ENCODE results near the gene UBE2E2.

UBE2E2 gene

DNA sequence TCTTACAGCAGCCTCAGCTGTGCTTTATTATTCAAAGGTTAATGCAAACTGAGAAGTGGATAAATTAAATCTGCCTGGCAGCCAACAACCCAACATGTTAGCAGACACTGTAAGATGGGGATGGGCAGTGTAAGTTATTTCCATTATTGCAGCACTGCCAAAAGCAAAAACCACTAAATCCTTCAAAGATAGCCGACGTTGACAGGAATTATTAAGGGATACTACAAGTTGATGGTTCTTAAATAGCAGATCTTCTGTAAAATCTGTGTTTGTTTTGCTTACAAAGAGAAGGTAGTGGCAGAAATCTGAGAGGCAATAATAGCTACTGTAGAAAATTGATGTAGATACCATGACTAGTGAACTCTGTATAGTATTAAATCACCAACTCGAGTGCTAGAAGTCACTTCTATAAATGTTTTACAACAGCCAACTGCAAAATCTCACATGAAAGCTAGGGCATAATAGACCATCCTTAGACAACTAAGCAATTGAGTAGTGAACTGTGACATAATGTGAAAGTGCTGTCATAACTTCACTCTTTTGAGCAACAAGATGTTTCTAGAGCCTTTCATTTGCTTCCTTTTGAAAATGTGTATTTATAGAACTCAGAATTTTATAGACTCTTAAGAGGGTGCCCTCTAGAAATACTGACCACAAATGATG, 278.6 kb downstream of the UBE2E2 start:
- H3K27me3 Mint-ChIP-seq, result no peaks in the 10 kb centered on the region
- no peaks in the 10 kb centered on the region for H3K4me1 Mint-ChIP-seq
- no peak overlapping the region for H3K27ac Mint-ChIP-seq
- peaks cover 49% of the 10 kb centered on the region for H3K36me3 Mint-ChIP-seq
- ATAC-seq, result no peak
- H3K9me3 Mint-ChIP-seq, result peaks cover 15% of the 10 kb centered on the region
- H3K4me3 Mint-ChIP-seq, result no peak overlapping the region

DNA sequence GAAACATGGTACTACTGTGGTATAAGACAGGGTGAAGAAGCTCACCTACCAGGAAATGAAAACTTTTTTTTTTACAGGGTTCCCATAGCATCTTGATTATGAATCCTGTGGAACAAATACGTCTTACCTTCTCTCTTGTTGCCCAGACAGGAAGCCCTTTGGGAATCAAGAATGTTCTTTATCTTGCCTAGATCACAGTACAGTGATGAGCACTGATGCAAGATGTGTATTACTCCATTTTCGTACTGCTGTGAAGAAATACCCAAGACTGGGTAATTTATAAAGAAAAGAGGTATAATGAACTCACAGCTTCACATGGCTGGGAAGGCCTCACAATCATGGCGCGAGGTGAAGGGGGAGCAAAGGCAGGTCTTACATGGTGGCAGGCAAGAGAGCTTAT, 281.3 kb downstream of the UBE2E2 start:
- no peaks in the 10 kb centered on the region for H3K27me3 Mint-ChIP-seq
- peaks cover 9% of the 10 kb centered on the region for H3K9me3 Mint-ChIP-seq
- peaks cover 38% of the 10 kb centered on the region for H3K36me3 Mint-ChIP-seq
- no peak overlapping the region for H3K27ac Mint-ChIP-seq
- H3K4me3 Mint-ChIP-seq, result no peak overlapping the region
- ATAC-seq, result no peak
- H3K4me1 Mint-ChIP-seq, result peaks cover 8% of the 10 kb centered on the region

DNA sequence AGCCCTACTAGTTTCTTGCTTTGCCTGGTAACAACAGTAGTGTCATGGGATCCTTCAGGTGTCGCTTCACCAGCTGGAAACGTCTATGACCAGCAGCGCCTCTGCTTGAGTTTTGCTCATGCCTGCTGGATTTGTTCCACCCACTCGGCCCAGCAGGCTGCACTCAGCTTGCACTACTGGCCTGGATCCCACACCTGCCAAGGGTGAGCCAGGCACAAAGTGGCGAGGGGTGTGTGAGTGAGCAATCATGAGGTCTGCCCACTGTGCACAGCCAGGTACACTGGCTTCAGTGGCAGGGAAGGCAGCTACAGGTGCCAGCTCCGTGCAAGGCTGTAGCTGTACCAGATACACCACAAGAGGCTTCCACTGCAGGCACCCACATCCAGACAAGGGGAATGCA, 282.8 kb downstream of the UBE2E2 start:
- H3K27me3 Mint-ChIP-seq, result no peaks in the 10 kb centered on the region
- H3K4me1 Mint-ChIP-seq, result peaks cover 12% of the 10 kb centered on the region
- no peak for ATAC-seq
- peaks cover 34% of the 10 kb centered on the region for H3K36me3 Mint-ChIP-seq
- no peak overlapping the region for H3K4me3 Mint-ChIP-seq
- H3K9me3 Mint-ChIP-seq, result peaks cover 9% of the 10 kb centered on the region
- H3K27ac Mint-ChIP-seq, result no peak overlapping the region

DNA sequence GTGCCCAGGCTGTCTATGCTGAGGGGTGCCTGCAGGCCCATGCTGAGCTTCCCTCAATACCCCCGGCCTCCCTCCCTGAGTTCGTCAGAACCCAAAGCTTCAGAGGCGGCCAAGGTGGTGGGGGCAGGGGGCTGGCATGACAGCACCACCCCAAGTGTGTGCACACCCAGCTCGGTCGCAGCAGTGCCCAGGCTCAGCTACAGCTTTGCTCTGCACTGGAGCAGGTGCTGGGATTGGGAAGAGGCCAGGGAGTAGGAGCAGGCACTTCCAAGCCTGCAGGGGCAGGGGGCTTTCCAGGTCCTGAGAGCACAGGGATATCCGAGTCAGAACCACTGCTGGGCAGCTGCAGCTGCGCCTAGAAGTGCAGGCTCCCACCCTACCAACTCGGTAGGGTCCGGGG, 283.9 kb downstream of the UBE2E2 start:
- Mint-ChIP-seq H3K9me3 (peaks cover 9% of the 10 kb centered on the region), H3K4me1 (peaks cover 22% of the 10 kb centered on the region), H3K27me3 (no peaks in the 10 kb centered on the region), H3K27ac (no peak overlapping the region), H3K36me3 (peaks cover 34% of the 10 kb centered on the region), H3K4me3 (no peak overlapping the region)
- ATAC-seq, result no peak

DNA sequence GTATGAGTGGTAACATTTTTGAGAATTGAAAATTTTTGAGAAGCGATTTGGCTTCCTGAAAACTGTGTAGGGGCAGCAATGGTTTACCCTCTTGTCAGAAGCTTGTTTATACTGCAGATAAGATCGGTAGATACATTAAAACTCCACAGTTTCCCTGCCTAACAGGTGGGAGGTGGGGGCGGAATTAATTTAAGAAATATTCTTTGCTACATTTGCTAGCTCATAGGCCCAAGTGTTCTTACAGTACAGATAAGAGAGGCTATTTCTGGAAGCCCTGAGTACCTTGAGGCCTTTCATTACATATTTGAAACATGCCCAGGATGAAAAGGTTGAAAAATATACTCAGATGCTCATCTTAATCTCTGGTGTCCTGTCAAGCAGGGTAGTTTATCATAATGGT, 285.5 kb downstream of the UBE2E2 start:
- peaks cover 9% of the 10 kb centered on the region for H3K9me3 Mint-ChIP-seq
- peaks cover 32% of the 10 kb centered on the region for H3K36me3 Mint-ChIP-seq
- H3K27ac Mint-ChIP-seq, result no peak overlapping the region
- ATAC-seq, result no peak
- no peak overlapping the region for H3K4me3 Mint-ChIP-seq
- H3K4me1 Mint-ChIP-seq, result peaks cover 23% of the 10 kb centered on the region
- no peaks in the 10 kb centered on the region for H3K27me3 Mint-ChIP-seq

DNA sequence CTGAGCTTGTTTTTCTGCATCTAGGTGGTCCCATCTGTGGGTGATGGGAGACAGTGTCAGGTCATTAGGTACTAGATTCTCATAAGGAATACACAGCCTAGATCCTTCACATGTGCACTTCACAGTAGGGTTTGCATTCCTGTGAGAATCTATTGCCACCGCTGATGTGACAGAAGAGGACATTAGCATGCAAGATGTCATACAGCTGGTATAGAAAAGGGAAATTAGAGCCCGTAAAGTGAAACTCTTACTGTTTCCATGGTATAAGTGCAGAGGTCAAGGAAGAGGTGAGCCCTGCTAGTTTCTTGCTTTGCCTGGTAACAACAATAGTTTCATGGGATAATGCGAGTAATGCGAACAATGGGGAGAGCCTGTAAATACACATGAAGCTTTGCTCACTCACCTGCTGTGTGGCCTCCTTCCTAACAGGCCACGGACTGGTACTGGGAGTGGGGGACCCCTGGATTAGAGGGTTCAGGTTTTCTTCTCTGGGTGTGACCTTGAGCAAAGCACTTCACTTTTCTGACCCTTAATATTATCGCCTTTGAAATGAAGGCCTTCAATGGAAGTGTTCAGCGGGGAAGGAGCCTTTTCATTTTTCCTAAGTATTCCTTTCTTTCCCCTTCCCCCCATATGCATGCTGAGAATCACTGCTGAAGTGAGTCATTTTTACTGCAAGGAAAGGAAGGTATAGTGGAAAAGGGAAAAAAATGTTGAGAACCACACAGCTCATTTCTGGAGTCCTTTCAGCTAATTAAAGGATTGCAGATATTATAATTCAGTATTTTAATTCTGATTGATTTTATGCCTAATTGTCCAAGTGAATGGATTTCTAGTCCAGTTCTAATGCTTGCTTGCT, 286.4 kb downstream of the UBE2E2 start:
- Mint-ChIP-seq H3K9me3 (peaks cover 5% of the 10 kb centered on the region), H3K27ac (no peak overlapping the region), H3K4me3 (no peak overlapping the region), H3K27me3 (no peaks in the 10 kb centered on the region), H3K36me3 (peaks cover 23% of the 10 kb centered on the region), H3K4me1 (peaks cover 23% of the 10 kb centered on the region)
- peak; percentile 47 for ATAC-seq

DNA sequence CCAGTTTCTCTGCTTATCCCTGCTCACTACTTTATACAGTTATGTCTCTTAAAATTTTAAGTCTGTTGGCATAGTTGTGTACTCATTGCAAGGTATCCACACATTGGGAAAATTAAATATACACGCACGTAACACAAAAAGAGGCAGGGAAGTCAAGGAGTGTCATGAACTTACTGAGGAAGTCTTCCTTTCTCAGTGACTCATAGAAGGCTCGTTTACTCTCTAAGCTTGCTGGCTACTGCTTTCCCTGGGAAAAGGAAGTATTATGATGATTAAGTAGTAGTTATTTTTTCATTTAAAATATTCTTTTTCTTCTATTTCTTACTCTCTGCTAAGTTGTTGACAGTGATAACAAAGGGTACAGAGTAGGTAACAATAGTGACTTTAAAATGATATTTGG, 287.3 kb downstream of the UBE2E2 start:
- no peak for ATAC-seq
- H3K9me3 Mint-ChIP-seq, result peaks cover 2% of the 10 kb centered on the region
- no peak overlapping the region for H3K27ac Mint-ChIP-seq
- H3K4me3 Mint-ChIP-seq, result no peak overlapping the region
- H3K36me3 Mint-ChIP-seq, result peaks cover 17% of the 10 kb centered on the region
- peaks cover 26% of the 10 kb centered on the region for H3K4me1 Mint-ChIP-seq
- H3K27me3 Mint-ChIP-seq, result no peaks in the 10 kb centered on the region

DNA sequence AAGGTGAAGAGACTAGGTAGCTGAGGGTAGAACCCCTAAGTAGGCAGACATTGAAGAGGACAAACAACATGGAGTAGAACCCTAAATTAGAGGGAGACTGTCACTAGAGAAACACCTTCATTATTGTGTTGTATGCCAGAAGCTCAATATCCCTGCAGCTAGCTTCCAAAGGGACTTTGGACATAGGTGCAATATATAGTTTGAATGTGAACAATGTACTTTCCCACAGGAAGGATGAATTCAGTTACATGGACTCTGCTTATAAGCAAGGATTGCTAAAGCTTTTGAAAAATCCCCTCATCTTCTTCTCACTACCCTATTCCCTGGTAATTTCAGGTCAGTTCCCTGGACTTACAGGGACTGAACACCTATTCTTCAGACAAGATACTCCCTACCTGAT, 288.9 kb downstream of the UBE2E2 start:
- H3K9me3 Mint-ChIP-seq, result no peaks in the 10 kb centered on the region
- ATAC-seq, result no peak
- H3K4me3 Mint-ChIP-seq, result no peak overlapping the region
- no peaks in the 10 kb centered on the region for H3K27me3 Mint-ChIP-seq
- peaks cover 2% of the 10 kb centered on the region for H3K36me3 Mint-ChIP-seq
- peaks cover 31% of the 10 kb centered on the region for H3K4me1 Mint-ChIP-seq
- no peak overlapping the region for H3K27ac Mint-ChIP-seq

DNA sequence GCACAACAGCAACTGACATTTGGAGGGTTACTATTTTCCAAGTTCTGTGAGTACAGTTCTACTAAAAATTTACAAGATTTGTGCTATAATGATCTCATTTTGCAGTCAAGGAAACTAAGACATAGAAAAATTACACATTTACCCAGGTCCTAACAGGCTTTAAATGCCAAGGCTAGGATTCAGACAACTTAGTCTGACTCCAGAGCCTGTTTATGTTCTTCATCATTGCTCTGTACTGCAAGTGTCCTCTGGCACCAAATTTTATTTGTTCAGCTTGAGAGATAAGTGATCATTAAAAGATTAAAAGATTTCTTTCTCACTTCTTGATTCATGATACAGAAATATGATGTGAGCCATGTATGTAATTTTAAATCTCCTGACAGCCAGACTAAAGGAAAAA, 290.8 kb downstream of the UBE2E2 start:
- no peak for ATAC-seq
- H3K9me3 Mint-ChIP-seq, result no peaks in the 10 kb centered on the region
- H3K36me3 Mint-ChIP-seq, result peaks cover 8% of the 10 kb centered on the region
- no peaks in the 10 kb centered on the region for H3K27me3 Mint-ChIP-seq
- no peak overlapping the region for H3K4me3 Mint-ChIP-seq
- peaks cover 39% of the 10 kb centered on the region for H3K4me1 Mint-ChIP-seq
- H3K27ac Mint-ChIP-seq, result no peak overlapping the region

DNA sequence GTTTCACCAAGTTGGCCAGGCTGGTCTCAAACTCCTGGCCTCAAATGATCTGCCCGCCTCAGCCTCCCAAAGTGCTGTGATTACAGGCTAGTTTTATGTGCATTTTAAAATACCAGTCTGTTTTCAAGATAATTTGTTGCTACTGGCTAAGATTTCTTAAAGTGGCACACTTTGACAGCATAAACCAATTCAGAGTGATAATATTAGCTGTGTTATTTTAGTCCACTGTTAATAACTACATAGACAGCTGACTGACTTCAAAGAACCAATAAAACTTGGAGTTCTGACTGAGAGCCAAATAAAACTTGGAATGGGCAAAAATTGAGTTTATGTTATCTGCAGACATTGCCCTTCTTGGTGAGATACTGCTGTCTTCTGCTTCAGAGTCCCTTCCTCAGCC, 291.8 kb downstream of the UBE2E2 start:
- peaks cover 10% of the 10 kb centered on the region for H3K36me3 Mint-ChIP-seq
- H3K27me3 Mint-ChIP-seq, result no peaks in the 10 kb centered on the region
- no peak for ATAC-seq
- peaks cover 30% of the 10 kb centered on the region for H3K4me1 Mint-ChIP-seq
- H3K4me3 Mint-ChIP-seq, result no peak overlapping the region
- H3K27ac Mint-ChIP-seq, result no peak overlapping the region
- H3K9me3 Mint-ChIP-seq, result no peaks in the 10 kb centered on the region

DNA sequence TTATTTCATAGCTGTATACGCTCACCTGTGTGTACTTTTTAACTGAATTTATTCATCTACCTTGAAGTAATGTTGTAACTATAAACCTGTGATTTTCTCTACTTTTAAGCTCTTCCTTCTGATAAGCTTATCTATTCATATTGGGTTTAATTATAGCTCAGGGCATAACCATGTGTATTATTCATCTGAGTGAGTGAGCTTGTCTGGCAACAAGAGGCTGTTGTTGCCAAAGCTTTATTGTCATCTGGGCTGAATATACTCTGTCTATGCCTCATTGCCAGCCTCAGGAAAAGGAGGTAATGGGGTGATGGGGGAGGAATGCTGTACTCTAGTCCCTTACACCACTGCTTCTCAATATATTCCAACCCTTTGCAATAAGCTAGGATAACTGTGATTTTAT, 292.4 kb downstream of the UBE2E2 start:
- no peak overlapping the region for H3K4me3 Mint-ChIP-seq
- H3K27ac Mint-ChIP-seq, result no peak overlapping the region
- no peaks in the 10 kb centered on the region for H3K27me3 Mint-ChIP-seq
- no peaks in the 10 kb centered on the region for H3K9me3 Mint-ChIP-seq
- peaks cover 30% of the 10 kb centered on the region for H3K4me1 Mint-ChIP-seq
- no peak for ATAC-seq
- peaks cover 12% of the 10 kb centered on the region for H3K36me3 Mint-ChIP-seq

DNA sequence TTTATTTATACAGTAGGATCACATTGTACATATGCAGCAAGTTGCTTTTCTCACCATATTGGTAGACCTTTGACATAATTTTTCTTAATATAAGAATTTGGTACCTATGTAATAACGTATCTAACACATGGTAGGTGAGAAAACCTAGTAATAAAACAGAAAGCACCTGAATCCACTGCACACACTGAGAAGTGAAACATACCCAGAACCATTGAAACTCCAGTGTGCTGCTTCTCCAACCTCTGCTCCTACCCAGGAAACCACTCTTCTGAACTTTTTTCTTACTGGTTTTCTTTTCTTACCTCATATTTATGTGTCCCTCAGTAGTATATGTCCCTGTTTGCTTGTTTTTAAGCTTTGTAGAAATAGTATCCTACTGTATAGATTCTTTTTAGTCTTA, 293.0 kb downstream of the UBE2E2 start:
- Mint-ChIP-seq H3K36me3 (peaks cover 19% of the 10 kb centered on the region), H3K4me3 (no peak overlapping the region), H3K27ac (no peak overlapping the region), H3K27me3 (no peaks in the 10 kb centered on the region), H3K4me1 (peaks cover 28% of the 10 kb centered on the region), H3K9me3 (no peaks in the 10 kb centered on the region)
- no peak for ATAC-seq

DNA sequence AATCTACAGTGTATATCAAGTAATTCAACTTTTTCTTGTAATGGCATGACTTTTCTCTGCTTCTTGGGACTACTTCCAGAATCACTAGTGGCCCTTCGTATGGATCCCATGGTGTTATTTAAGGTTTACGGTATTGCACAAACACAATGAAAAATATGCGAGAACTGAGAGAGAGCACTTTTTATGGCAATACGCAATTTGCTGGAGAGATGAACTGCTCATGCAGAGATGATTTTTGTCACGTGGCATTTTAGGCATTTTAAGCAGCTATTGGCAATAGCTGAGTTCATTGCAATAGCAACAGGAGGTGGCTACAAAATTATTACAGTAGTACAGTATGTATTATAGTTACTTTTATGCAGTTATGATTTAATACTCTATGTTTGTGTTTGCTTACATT, 294.0 kb downstream of the UBE2E2 start:
- Mint-ChIP-seq H3K27me3 (no peaks in the 10 kb centered on the region), H3K4me3 (no peak overlapping the region), H3K36me3 (peaks cover 23% of the 10 kb centered on the region), H3K4me1 (peaks cover 19% of the 10 kb centered on the region), H3K9me3 (no peaks in the 10 kb centered on the region), H3K27ac (no peak overlapping the region)
- no peak for ATAC-seq

DNA sequence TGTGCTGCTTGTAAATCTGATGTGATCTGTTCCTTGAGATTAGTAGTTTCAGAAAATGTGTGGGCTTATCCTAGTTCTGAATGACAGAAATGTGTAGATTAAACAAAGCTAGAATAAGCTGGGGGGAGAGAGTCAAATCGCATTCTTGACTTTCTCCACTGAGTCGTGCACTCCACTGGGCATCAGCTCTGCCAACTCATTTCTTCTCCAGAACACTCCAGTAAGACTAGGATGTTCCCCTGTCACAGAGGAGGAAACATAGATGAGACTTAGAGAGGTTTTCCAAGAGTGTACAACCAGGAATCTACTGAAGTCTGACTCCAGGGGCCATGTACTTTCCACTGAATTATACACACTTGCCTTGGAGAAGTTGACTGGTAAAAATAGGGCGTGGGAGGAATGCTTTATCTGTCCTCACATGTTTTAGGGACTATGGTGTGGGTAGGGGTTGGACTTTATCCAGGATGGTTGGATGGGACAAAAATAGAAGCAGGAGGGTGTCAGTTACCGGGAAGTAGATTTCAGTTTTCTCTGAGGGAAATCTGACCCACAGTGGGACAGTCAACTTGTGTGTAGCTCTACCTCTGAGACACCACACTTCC, 298.2 kb downstream of the UBE2E2 start:
- ATAC-seq, result no peak
- Mint-ChIP-seq H3K27ac (no peak overlapping the region), H3K27me3 (no peaks in the 10 kb centered on the region), H3K4me3 (no peak overlapping the region), H3K4me1 (peaks cover 12% of the 10 kb centered on the region), H3K9me3 (no peaks in the 10 kb centered on the region), H3K36me3 (peaks cover 27% of the 10 kb centered on the region)

DNA sequence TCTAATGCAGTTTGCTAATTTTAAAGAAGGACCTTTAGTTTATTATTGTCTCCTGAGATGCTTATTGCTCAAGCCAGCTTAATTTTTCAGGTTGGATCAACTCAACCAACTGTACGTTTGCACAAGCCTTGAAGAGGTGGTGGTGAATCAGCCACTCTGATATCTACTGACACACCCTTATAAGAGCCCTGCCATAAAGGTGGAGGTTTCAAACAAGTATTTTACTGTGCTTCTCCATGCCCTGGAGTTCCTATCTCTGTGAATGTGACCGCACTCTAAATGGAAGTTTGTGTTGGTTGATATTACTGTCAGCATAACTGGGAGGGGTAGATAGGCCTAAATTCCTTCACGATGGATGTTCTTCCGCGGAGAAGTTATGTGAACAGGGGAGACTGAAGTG, 305.3 kb downstream of the UBE2E2 start:
- Mint-ChIP-seq H3K4me1 (no peaks in the 10 kb centered on the region), H3K36me3 (peaks cover 36% of the 10 kb centered on the region), H3K4me3 (no peak overlapping the region), H3K27me3 (no peaks in the 10 kb centered on the region), H3K9me3 (no peaks in the 10 kb centered on the region), H3K27ac (no peak overlapping the region)
- no peak for ATAC-seq

DNA sequence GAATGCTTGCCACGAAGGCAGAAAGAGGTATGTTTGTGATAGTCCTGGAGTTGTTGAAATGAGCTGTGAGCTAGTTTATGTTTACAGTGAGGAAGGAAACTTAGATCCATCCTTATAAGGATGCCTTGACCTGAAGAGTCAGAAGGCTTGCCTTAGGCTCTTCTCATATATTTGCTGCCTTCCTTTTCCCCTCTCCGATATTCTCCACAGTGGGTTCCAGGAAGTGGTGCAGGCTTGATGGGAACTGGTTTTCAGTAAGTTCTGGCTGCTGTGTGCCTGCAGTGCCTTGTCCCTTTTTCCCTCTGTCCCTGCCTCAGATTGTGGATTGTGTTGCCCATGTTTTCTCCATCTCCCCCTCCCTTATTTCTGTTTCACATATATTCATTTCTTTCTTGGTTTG, 315.3 kb downstream of the UBE2E2 start:
- Mint-ChIP-seq H3K36me3 (peaks cover 11% of the 10 kb centered on the region), H3K4me3 (no peak overlapping the region), H3K27me3 (no peaks in the 10 kb centered on the region), H3K27ac (peak overlapping the region; percentile 36), H3K4me1 (peaks cover 26% of the 10 kb centered on the region), H3K9me3 (no peaks in the 10 kb centered on the region)
- no peak for ATAC-seq
